ENCODE measurements around the gene COA1.
"Not testable (repeated sequence)": the region's sequence is repeated elsewhere in the genome, so short reads cannot be mapped to it uniquely, and the experiment has no call there.

Gene COA1

GRCh38 chr7:43693687-43694398, 35.5 kb downstream of the COA1 start:
- no peaks in the 10 kb centered on the region for H3K4me1 ChIP-seq (ENCODE audit: control insufficient read depth in 2 of 2, insufficient read depth in 2 of 2, low read length in 2 of 2)
- no peak overlapping the region for H3K9ac ChIP-seq (ENCODE audit: low read depth in 1 of 2, low read length in 2 of 2)
- no peaks in the 10 kb centered on the region for H3K27me3 ChIP-seq (ENCODE audit: control insufficient read depth in 2 of 2, insufficient read depth in 2 of 2, low read length in 2 of 2)
- H3K4me3 ChIP-seq (ENCODE audit: low read length in 2 of 2), result no peak overlapping the region
- H3K36me3 ChIP-seq (ENCODE audit: control insufficient read depth in 2 of 2, insufficient read depth in 2 of 2, low read length in 2 of 2), result no peaks in the 10 kb centered on the region
- H3K27ac ChIP-seq (ENCODE audit: low read depth in 2 of 2, low read length in 2 of 2), result no peak overlapping the region
- no peaks in the 10 kb centered on the region for H3K9me3 ChIP-seq (ENCODE audit: control insufficient read depth in 2 of 2, low read length in 2 of 2)

GRCh38 chr7:43692582-43693373, 36.5 kb downstream of the COA1 start:
- no peaks in the 10 kb centered on the region for H3K4me1 ChIP-seq (ENCODE audit: control insufficient read depth in 2 of 2, insufficient read depth in 2 of 2, low read length in 2 of 2)
- no peak overlapping the region for H3K27ac ChIP-seq (ENCODE audit: low read depth in 2 of 2, low read length in 2 of 2)
- no peak overlapping the region for H3K9ac ChIP-seq (ENCODE audit: low read depth in 1 of 2, low read length in 2 of 2)
- no peaks in the 10 kb centered on the region for H3K9me3 ChIP-seq (ENCODE audit: control insufficient read depth in 2 of 2, low read length in 2 of 2)
- H3K4me3 ChIP-seq (ENCODE audit: low read length in 2 of 2), result no peak overlapping the region
- no peaks in the 10 kb centered on the region for H3K27me3 ChIP-seq (ENCODE audit: control insufficient read depth in 2 of 2, insufficient read depth in 2 of 2, low read length in 2 of 2)
- H3K36me3 ChIP-seq (ENCODE audit: control insufficient read depth in 2 of 2, insufficient read depth in 2 of 2, low read length in 2 of 2), result no peaks in the 10 kb centered on the region

- H3K9ac ChIP-seq (ENCODE audit: low read depth in 1 of 2, low read length in 2 of 2), result no peak overlapping the region
- H3K9me3 ChIP-seq (ENCODE audit: control insufficient read depth in 2 of 2, low read length in 2 of 2), result no peaks in the 10 kb centered on the region
- H3K27me3 ChIP-seq (ENCODE audit: control insufficient read depth in 2 of 2, insufficient read depth in 2 of 2, low read length in 2 of 2), result no peaks in the 10 kb centered on the region
- no peaks in the 10 kb centered on the region for H3K4me1 ChIP-seq (ENCODE audit: control insufficient read depth in 2 of 2, insufficient read depth in 2 of 2, low read length in 2 of 2)
- H3K36me3 ChIP-seq (ENCODE audit: control insufficient read depth in 2 of 2, insufficient read depth in 2 of 2, low read length in 2 of 2), result no peaks in the 10 kb centered on the region
- no peak overlapping the region for H3K4me3 ChIP-seq (ENCODE audit: low read length in 2 of 2)
- H3K27ac ChIP-seq (ENCODE audit: low read depth in 2 of 2, low read length in 2 of 2), result no peak overlapping the region
These were observed 37.7 kb downstream of the COA1 start for GRCh38 chr7:43691611-43692010.

- H3K9me3 ChIP-seq (ENCODE audit: control insufficient read depth in 2 of 2, low read length in 2 of 2), result no peaks in the 10 kb centered on the region
- H3K4me1 ChIP-seq (ENCODE audit: control insufficient read depth in 2 of 2, insufficient read depth in 2 of 2, low read length in 2 of 2), result no peaks in the 10 kb centered on the region
- H3K4me3 ChIP-seq (ENCODE audit: low read length in 2 of 2), result no peak overlapping the region
- H3K27me3 ChIP-seq (ENCODE audit: control insufficient read depth in 2 of 2, insufficient read depth in 2 of 2, low read length in 2 of 2), result no peaks in the 10 kb centered on the region
- no peaks in the 10 kb centered on the region for H3K36me3 ChIP-seq (ENCODE audit: control insufficient read depth in 2 of 2, insufficient read depth in 2 of 2, low read length in 2 of 2)
- no peak overlapping the region for H3K27ac ChIP-seq (ENCODE audit: low read depth in 2 of 2, low read length in 2 of 2)
- no peak overlapping the region for H3K9ac ChIP-seq (ENCODE audit: low read depth in 1 of 2, low read length in 2 of 2)
These were observed 40.2 kb downstream of the COA1 start for GRCh38 chr7:43689115-43689514.

- H3K4me1 ChIP-seq (ENCODE audit: control insufficient read depth in 2 of 2, insufficient read depth in 2 of 2, low read length in 2 of 2); H3K4me3 ChIP-seq (ENCODE audit: low read length in 2 of 2); H3K9me3 ChIP-seq (ENCODE audit: control insufficient read depth in 2 of 2, low read length in 2 of 2); H3K36me3 ChIP-seq (ENCODE audit: control insufficient read depth in 2 of 2, insufficient read depth in 2 of 2, low read length in 2 of 2); H3K9ac ChIP-seq (ENCODE audit: low read depth in 1 of 2, low read length in 2 of 2); H3K27ac ChIP-seq (ENCODE audit: low read depth in 2 of 2, low read length in 2 of 2); H3K27me3 ChIP-seq (ENCODE audit: control insufficient read depth in 2 of 2, insufficient read depth in 2 of 2, low read length in 2 of 2): not testable (repeated sequence)
These were observed 41.5 kb downstream of the COA1 start for GRCh38 chr7:43687866-43688265.

GRCh38 chr7:43686991-43687390, 42.3 kb downstream of the COA1 start:
- Histone ChIP-seq H3K4me3 (ENCODE audit: low read length in 2 of 2) (no peak overlapping the region), H3K27me3 (ENCODE audit: control insufficient read depth in 2 of 2, insufficient read depth in 2 of 2, low read length in 2 of 2) (no peaks in the 10 kb centered on the region), H3K27ac (ENCODE audit: low read depth in 2 of 2, low read length in 2 of 2) (no peak overlapping the region), H3K9ac (ENCODE audit: low read depth in 1 of 2, low read length in 2 of 2) (no peak overlapping the region), H3K4me1 (ENCODE audit: control insufficient read depth in 2 of 2, insufficient read depth in 2 of 2, low read length in 2 of 2) (no peaks in the 10 kb centered on the region), H3K9me3 (ENCODE audit: control insufficient read depth in 2 of 2, low read length in 2 of 2) (no peaks in the 10 kb centered on the region), H3K36me3 (ENCODE audit: control insufficient read depth in 2 of 2, insufficient read depth in 2 of 2, low read length in 2 of 2) (no peaks in the 10 kb centered on the region)

GRCh38 chr7:43680736-43681135, 48.6 kb downstream of the COA1 start:
- Histone ChIP-seq H3K9me3 (ENCODE audit: control insufficient read depth in 2 of 2, low read length in 2 of 2) (no peaks in the 10 kb centered on the region), H3K36me3 (ENCODE audit: control insufficient read depth in 2 of 2, insufficient read depth in 2 of 2, low read length in 2 of 2) (no peaks in the 10 kb centered on the region), H3K27me3 (ENCODE audit: control insufficient read depth in 2 of 2, insufficient read depth in 2 of 2, low read length in 2 of 2) (no peaks in the 10 kb centered on the region), H3K9ac (ENCODE audit: low read depth in 1 of 2, low read length in 2 of 2) (no peak overlapping the region), H3K4me3 (ENCODE audit: low read length in 2 of 2) (no peak overlapping the region), H3K27ac (ENCODE audit: low read depth in 2 of 2, low read length in 2 of 2) (no peak overlapping the region), H3K4me1 (ENCODE audit: control insufficient read depth in 2 of 2, insufficient read depth in 2 of 2, low read length in 2 of 2) (no peaks in the 10 kb centered on the region)

GRCh38 chr7:43679210-43680068, 49.9 kb downstream of the COA1 start:
- no peak overlapping the region for H3K4me3 ChIP-seq (ENCODE audit: low read length in 2 of 2)
- H3K27ac ChIP-seq (ENCODE audit: low read depth in 2 of 2, low read length in 2 of 2), result no peak overlapping the region
- no peaks in the 10 kb centered on the region for H3K9me3 ChIP-seq (ENCODE audit: control insufficient read depth in 2 of 2, low read length in 2 of 2)
- no peaks in the 10 kb centered on the region for H3K4me1 ChIP-seq (ENCODE audit: control insufficient read depth in 2 of 2, insufficient read depth in 2 of 2, low read length in 2 of 2)
- no peak overlapping the region for H3K9ac ChIP-seq (ENCODE audit: low read depth in 1 of 2, low read length in 2 of 2)
- no peaks in the 10 kb centered on the region for H3K27me3 ChIP-seq (ENCODE audit: control insufficient read depth in 2 of 2, insufficient read depth in 2 of 2, low read length in 2 of 2)
- no peaks in the 10 kb centered on the region for H3K36me3 ChIP-seq (ENCODE audit: control insufficient read depth in 2 of 2, insufficient read depth in 2 of 2, low read length in 2 of 2)

GRCh38 chr7:43678315-43678714, 51.0 kb downstream of the COA1 start:
- H3K27ac ChIP-seq (ENCODE audit: low read depth in 2 of 2, low read length in 2 of 2), result no peak overlapping the region
- H3K36me3 ChIP-seq (ENCODE audit: control insufficient read depth in 2 of 2, insufficient read depth in 2 of 2, low read length in 2 of 2), result no peaks in the 10 kb centered on the region
- H3K9ac ChIP-seq (ENCODE audit: low read depth in 1 of 2, low read length in 2 of 2), result no peak overlapping the region
- no peaks in the 10 kb centered on the region for H3K4me1 ChIP-seq (ENCODE audit: control insufficient read depth in 2 of 2, insufficient read depth in 2 of 2, low read length in 2 of 2)
- no peaks in the 10 kb centered on the region for H3K9me3 ChIP-seq (ENCODE audit: control insufficient read depth in 2 of 2, low read length in 2 of 2)
- no peaks in the 10 kb centered on the region for H3K27me3 ChIP-seq (ENCODE audit: control insufficient read depth in 2 of 2, insufficient read depth in 2 of 2, low read length in 2 of 2)
- H3K4me3 ChIP-seq (ENCODE audit: low read length in 2 of 2), result no peak overlapping the region

GRCh38 chr7:43677864-43678263, 51.5 kb downstream of the COA1 start:
- no peaks in the 10 kb centered on the region for H3K36me3 ChIP-seq (ENCODE audit: control insufficient read depth in 2 of 2, insufficient read depth in 2 of 2, low read length in 2 of 2)
- H3K4me1 ChIP-seq (ENCODE audit: control insufficient read depth in 2 of 2, insufficient read depth in 2 of 2, low read length in 2 of 2), result no peaks in the 10 kb centered on the region
- H3K9me3 ChIP-seq (ENCODE audit: control insufficient read depth in 2 of 2, low read length in 2 of 2), result no peaks in the 10 kb centered on the region
- H3K27ac ChIP-seq (ENCODE audit: low read depth in 2 of 2, low read length in 2 of 2), result no peak overlapping the region
- H3K4me3 ChIP-seq (ENCODE audit: low read length in 2 of 2), result no peak overlapping the region
- no peak overlapping the region for H3K9ac ChIP-seq (ENCODE audit: low read depth in 1 of 2, low read length in 2 of 2)
- no peaks in the 10 kb centered on the region for H3K27me3 ChIP-seq (ENCODE audit: control insufficient read depth in 2 of 2, insufficient read depth in 2 of 2, low read length in 2 of 2)
